Endodermal cell (in vitro differentiated cells): ENCODE results near the gene GALNT7. TPM values are rescaled to one million over a fixed set of nuclear protein-coding genes. Genes with fewer than 3 reads are reported as not detected.

Source experiments
- DNase-seq: peaks from one replicate; pipeline ENCODE4 v3.0.0-alpha.2; 2017
- H3K27ac ChIP-seq: 2 replicates; pipeline ENCODE4 v1.5.1; 2013; ENCODE audit warnings: mild to moderate bottlenecking, low read depth, low read length, moderate library complexity
- H3K27me3 ChIP-seq: 2 replicates; pipeline ENCODE4 v1.6.1; 2013; ENCODE audit warnings: mild to moderate bottlenecking, low read length, moderate library complexity; ENCODE audit not compliant: insufficient read depth, control insufficient read depth, poor library complexity, severe bottlenecking
- H3K36me3 ChIP-seq: 2 replicates; pipeline ENCODE4 v1.7.0; 2013; ENCODE audit warnings: mild to moderate bottlenecking, low read length, moderate library complexity; ENCODE audit not compliant: control insufficient read depth, insufficient read depth
- H3K4me1 ChIP-seq: one replicate; pipeline ENCODE4 v1.7.0; 2013; ENCODE audit warnings: low read length; ENCODE audit not compliant: control insufficient read depth, insufficient read depth
- H3K4me3 ChIP-seq: 2 replicates; pipeline ENCODE4 v1.5.1; 2013; ENCODE audit warnings: mild to moderate bottlenecking, low read length, moderate library complexity
- H3K9ac ChIP-seq: 2 replicates; pipeline ENCODE4 v1.6.1; 2013; ENCODE audit warnings: mild to moderate bottlenecking, low read length, moderate library complexity; ENCODE audit not compliant: poor library complexity, severe bottlenecking; ENCODE audit errors: extremely low read depth
- H3K9me3 ChIP-seq: 2 replicates; pipeline ENCODE4 v1.6.1; 2013; ENCODE audit warnings: mild to moderate bottlenecking, low read length, moderate library complexity; ENCODE audit not compliant: control insufficient read depth
- H3K27ac Mint-ChIP-seq: 2 replicates; pipeline ENCODE4 v1.8.0; 2020; ENCODE audit warnings: mixed read lengths
- H3K27me3 Mint-ChIP-seq: 2 replicates; pipeline ENCODE4 v1.8.0; 2021; ENCODE audit warnings: mild to moderate bottlenecking, mixed read lengths; ENCODE audit not compliant: insufficient read depth
- H3K36me3 Mint-ChIP-seq: 2 replicates; pipeline ENCODE4 v1.8.0; 2020; ENCODE audit warnings: low read depth, mixed read lengths
- H3K4me1 Mint-ChIP-seq: 2 replicates; pipeline ENCODE4 v1.8.0; 2020; ENCODE audit warnings: mixed read lengths
- H3K4me3 Mint-ChIP-seq: 2 replicates; pipeline ENCODE4 v1.8.0; 2020; ENCODE audit warnings: mild to moderate bottlenecking, moderate library complexity, mixed read lengths
- H3K9me3 Mint-ChIP-seq: 2 replicates; pipeline ENCODE4 v1.8.0; 2020; ENCODE audit warnings: mild to moderate bottlenecking, mixed read lengths
- WGBS, 2 experiments: methylation state at CpG; one replicate each; pipeline versions ENCODE4 v1.1.5 to v1.1.7; 2013; ENCODE audit warnings: missing lambda C conversion rate in 2 of 2, mixed read lengths in 1 of 2; ENCODE audit not compliant: insufficient coverage in 1 of 2, insufficient read length in 1 of 2; 5-methylcytosine and 5-hydroxymethylcytosine counted together
- total RNA-seq, 2 donors: library from RNA; stranded (reverse); fragmentation: NEBNext Ultra II Directional in 1 of 2; extraction: Animal tissue kit (Norgen Biotek cat#: 25700) in 1 of 2; gene quantifications; 2 replicates in 1 of 2; 3 replicates in 1 of 2; pipeline ENCODE4 v1.2.1, GENCODE V29; 2021
- TF ChIP-seq, protein P1 (sequence below): fragments of 200-600 bp; sonication (generic); conservative IDR thresholded peaks from 2 replicates; pipeline ENCODE4 v1.5.0; 2021; ENCODE audit warnings: antibody characterized with exemption, mild to moderate bottlenecking

GALNT7 gene
- total RNA-seq, 2 donors from 2014 or later: 66.1 to 72.1 TPM

DNA sequence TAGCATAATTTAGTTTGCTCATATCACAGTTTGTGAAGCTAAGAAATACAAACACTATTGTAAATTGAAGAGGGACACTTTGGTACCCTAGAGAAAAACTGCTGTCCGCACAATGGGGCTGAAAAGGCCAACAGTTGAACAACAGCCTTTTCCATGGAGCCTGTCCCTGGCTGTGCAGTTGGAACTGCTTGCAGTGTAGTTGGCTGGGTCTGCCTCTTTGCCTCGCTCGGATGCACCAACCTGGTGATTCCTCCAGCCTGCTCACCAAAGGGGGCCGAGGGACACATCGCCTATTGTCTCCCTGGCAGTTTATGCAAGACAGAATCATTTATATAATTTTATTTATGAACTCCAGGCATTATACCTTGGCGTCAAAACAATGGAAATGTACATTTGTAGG, 16.5 kb upstream of the GALNT7 start:
- Mint-ChIP-seq H3K27me3 (no peaks in the 10 kb centered on the region), H3K4me1 (peaks cover 6% of the 10 kb centered on the region), H3K27ac (no peak overlapping the region), H3K36me3 (no peaks in the 10 kb centered on the region), H3K4me3 (no peak overlapping the region), H3K9me3 (no peaks in the 10 kb centered on the region)
- 98% methylated on average over 5 to 6 of the region's 6 CpGs for WGBS, 2 experiments
- H3K27ac ChIP-seq: no peak overlapping the region
- H3K36me3 ChIP-seq: no peaks in the 10 kb centered on the region
- H3K4me3 ChIP-seq: no peak overlapping the region
- no peaks in the 10 kb centered on the region for H3K9me3 ChIP-seq
- peaks cover 2% of the 10 kb centered on the region for H3K4me1 ChIP-seq
- H3K27me3 ChIP-seq: no peaks in the 10 kb centered on the region
- H3K9ac ChIP-seq: no peak overlapping the region
- TF ChIP-seq, protein P1, sequence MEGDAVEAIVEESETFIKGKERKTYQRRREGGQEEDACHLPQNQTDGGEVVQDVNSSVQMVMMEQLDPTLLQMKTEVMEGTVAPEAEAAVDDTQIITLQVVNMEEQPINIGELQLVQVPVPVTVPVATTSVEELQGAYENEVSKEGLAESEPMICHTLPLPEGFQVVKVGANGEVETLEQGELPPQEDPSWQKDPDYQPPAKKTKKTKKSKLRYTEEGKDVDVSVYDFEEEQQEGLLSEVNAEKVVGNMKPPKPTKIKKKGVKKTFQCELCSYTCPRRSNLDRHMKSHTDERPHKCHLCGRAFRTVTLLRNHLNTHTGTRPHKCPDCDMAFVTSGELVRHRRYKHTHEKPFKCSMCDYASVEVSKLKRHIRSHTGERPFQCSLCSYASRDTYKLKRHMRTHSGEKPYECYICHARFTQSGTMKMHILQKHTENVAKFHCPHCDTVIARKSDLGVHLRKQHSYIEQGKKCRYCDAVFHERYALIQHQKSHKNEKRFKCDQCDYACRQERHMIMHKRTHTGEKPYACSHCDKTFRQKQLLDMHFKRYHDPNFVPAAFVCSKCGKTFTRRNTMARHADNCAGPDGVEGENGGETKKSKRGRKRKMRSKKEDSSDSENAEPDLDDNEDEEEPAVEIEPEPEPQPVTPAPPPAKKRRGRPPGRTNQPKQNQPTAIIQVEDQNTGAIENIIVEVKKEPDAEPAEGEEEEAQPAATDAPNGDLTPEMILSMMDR: no peak
- DNase-seq: no peak

DNA sequence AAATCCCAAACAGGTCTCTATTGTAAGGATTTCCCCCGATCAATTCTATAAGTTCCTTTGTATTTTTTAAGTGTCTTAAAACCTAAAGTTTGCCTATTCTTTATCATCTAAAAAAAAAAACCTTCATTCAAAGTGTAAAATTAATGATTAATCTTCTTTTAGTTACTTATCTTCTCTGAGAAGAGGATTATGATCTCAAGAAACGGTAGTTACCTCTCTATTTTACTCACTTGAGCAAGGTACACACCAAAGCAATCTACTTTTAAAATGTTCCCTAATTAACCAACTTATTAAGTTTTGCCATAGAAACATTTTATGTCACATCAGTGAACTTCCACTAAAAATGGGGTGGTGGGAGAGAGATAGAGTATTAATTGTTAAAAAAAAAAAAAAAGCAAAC, 15.2 kb upstream of the GALNT7 start:
- H3K9me3 Mint-ChIP-seq: no peaks in the 10 kb centered on the region
- no peak overlapping the region for H3K4me3 ChIP-seq
- peaks cover 2% of the 10 kb centered on the region for H3K4me1 ChIP-seq
- H3K4me3 Mint-ChIP-seq: no peak overlapping the region
- H3K9me3 ChIP-seq: no peaks in the 10 kb centered on the region
- peaks cover 6% of the 10 kb centered on the region for H3K4me1 Mint-ChIP-seq
- H3K36me3 ChIP-seq: no peaks in the 10 kb centered on the region
- no peak overlapping the region for H3K27ac ChIP-seq
- 56% methylated on average over 2 of the region's 2 CpGs; no CpG with 5 or more reads in 1 of the 2 experiments for WGBS, 2 experiments
- H3K27me3 Mint-ChIP-seq: no peaks in the 10 kb centered on the region
- TF ChIP-seq, protein P1: no peak
- DNase-seq: no peak
- no peak overlapping the region for H3K27ac Mint-ChIP-seq
- H3K36me3 Mint-ChIP-seq: no peaks in the 10 kb centered on the region
- no peak overlapping the region for H3K9ac ChIP-seq
- H3K27me3 ChIP-seq: no peaks in the 10 kb centered on the region

DNA sequence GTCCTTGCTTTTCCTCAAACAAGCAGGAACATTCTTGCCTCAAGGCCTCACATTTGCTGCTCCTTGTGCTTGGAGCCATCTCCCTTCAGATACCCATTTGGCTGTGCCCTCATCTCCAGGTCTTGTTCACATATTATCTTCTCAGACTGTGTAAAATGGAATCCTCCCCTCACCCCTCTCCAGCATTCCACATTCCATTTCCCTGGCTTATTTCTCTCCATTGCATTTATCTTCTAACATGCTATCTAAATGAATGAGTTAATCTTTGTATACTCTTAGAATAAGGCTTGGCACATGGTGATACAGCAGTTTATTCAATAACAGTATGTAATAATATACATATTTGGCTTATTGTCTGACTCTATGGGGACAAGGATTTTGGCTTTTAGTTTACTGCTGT, 8.8 kb upstream of the GALNT7 start:
- no peaks in the 10 kb centered on the region for H3K9me3 ChIP-seq
- no peaks in the 10 kb centered on the region for H3K36me3 ChIP-seq
- H3K4me1 ChIP-seq: no peaks in the 10 kb centered on the region
- Mint-ChIP-seq H3K4me3 (no peak overlapping the region), H3K27me3 (no peaks in the 10 kb centered on the region), H3K9me3 (no peaks in the 10 kb centered on the region), H3K27ac (no peak overlapping the region), H3K36me3 (peaks cover under 1% of the 10 kb centered on the region), H3K4me1 (no peaks in the 10 kb centered on the region)
- TF ChIP-seq, protein P1: no peak
- H3K4me3 ChIP-seq: no peak overlapping the region
- no peak for DNase-seq
- no peaks in the 10 kb centered on the region for H3K27me3 ChIP-seq
- no peak overlapping the region for H3K9ac ChIP-seq
- H3K27ac ChIP-seq: no peak overlapping the region
